Activated naive CD8-positive, alpha-beta T cell (primary cell): Measurements from ENCODE around the gene POTEC.
"Not testable (repeated sequence)": the region's sequence is repeated elsewhere in the genome, so short reads cannot be mapped to it uniquely, and the experiment has no call there.

Experiments
- H3K27ac Mint-ChIP-seq: one replicate; pipeline ENCODE4 v1.8.0; 2021; ENCODE audit warnings: mixed read lengths
- H3K27me3 Mint-ChIP-seq: one replicate; pipeline ENCODE4 v1.8.0; 2021; ENCODE audit warnings: mixed read lengths
- H3K36me3 Mint-ChIP-seq: one replicate; pipeline ENCODE4 v1.8.0; 2021; ENCODE audit warnings: mixed read lengths
- H3K4me1 Mint-ChIP-seq: one replicate; pipeline ENCODE4 v1.8.0; 2021; ENCODE audit warnings: low read depth, mixed read lengths
- H3K4me3 Mint-ChIP-seq: one replicate; pipeline ENCODE4 v1.8.0; 2021; ENCODE audit warnings: mild to moderate bottlenecking, mixed read lengths
- H3K9me3 Mint-ChIP-seq: one replicate; pipeline ENCODE4 v1.8.0; 2021; ENCODE audit warnings: low read depth, mixed read lengths

POTEC gene

GRCh38 chr18:14471286-14471685, 72.1 kb downstream of the POTEC start:
- H3K27me3 Mint-ChIP-seq, H3K27ac Mint-ChIP-seq, H3K4me3 Mint-ChIP-seq, H3K36me3 Mint-ChIP-seq, H3K9me3 Mint-ChIP-seq, H3K4me1 Mint-ChIP-seq: not testable (repeated sequence)

DNA sequence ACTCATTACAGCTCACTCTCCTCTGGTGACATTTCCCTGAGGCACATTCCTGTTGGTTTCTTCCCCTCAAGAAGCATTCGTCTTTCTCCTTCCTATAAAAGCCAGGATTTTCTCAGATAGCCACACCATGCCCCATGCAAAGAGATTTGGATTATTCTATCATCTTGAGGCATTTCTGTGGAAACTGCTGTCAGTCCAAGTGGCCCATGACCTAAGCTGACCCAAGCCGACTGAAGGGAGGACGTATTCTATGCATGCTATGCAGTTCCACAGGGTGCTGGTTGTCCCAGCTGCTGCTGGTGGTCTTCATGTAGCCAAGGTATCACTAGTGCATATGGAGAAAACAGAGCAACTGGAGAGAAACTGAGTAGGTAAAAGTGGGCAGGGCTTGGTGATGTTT, 73.0 kb downstream of the POTEC start:
- not testable (repeated sequence) for H3K27ac Mint-ChIP-seq, H3K9me3 Mint-ChIP-seq, H3K27me3 Mint-ChIP-seq, H3K4me1 Mint-ChIP-seq, H3K4me3 Mint-ChIP-seq, H3K36me3 Mint-ChIP-seq

DNA sequence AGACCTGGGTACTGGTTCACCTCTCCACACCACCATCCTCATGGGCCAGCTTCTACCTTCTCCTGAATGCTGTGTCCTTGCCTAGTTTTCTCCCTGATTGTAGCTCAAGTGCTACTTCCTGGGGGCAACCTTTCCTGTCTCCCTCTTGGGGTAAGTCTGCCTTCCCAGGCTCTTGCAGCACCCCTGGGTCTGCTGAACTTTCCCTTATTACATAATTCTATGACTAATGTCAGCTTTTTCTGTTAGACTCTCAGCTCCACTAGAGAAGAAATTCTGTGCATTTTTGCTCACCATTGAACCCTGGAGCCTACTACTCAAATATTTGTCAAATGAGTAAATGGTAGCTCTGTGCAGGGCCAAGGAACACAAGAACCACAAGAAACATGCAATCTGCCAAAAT, 73.4 kb downstream of the POTEC start:
- not testable (repeated sequence) for H3K4me3 Mint-ChIP-seq, H3K36me3 Mint-ChIP-seq, H3K4me1 Mint-ChIP-seq, H3K9me3 Mint-ChIP-seq, H3K27ac Mint-ChIP-seq, H3K27me3 Mint-ChIP-seq

DNA sequence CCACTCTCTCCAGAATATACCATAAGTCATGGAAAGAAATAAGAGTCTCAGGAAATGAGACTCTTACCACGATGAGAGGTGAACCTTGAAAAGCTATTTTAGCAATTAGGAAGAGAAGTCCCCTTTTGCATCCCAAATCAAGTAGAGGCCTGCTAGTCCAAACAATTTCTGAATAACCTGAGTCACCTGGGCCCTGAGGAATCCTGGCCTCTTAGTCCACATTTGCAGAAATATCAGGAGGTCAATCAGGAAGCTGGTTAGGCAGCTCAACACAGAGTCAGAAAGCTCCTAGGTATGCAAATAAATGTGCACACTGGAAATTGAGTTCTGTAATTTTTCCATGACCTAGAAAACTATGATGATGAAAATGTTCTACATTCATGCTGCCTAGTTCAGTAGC, 77.4 kb downstream of the POTEC start:
- peaks cover 11% of the 10 kb centered on the region for H3K27me3 Mint-ChIP-seq
- H3K4me1 Mint-ChIP-seq, H3K36me3 Mint-ChIP-seq, H3K4me3 Mint-ChIP-seq, H3K27ac Mint-ChIP-seq, H3K9me3 Mint-ChIP-seq: not testable (repeated sequence)
